Epidermal melanocyte (primary cell): ENCODE measurements around the gene ANKMY1.

ENCODE experiments used
- DNase-seq: peaks from one replicate; pipeline ENCODE4 v3.0.0; 2011; ENCODE audit warnings: low spot score; ENCODE audit not compliant: insufficient read length

The ANKMY1 gene, protein sequence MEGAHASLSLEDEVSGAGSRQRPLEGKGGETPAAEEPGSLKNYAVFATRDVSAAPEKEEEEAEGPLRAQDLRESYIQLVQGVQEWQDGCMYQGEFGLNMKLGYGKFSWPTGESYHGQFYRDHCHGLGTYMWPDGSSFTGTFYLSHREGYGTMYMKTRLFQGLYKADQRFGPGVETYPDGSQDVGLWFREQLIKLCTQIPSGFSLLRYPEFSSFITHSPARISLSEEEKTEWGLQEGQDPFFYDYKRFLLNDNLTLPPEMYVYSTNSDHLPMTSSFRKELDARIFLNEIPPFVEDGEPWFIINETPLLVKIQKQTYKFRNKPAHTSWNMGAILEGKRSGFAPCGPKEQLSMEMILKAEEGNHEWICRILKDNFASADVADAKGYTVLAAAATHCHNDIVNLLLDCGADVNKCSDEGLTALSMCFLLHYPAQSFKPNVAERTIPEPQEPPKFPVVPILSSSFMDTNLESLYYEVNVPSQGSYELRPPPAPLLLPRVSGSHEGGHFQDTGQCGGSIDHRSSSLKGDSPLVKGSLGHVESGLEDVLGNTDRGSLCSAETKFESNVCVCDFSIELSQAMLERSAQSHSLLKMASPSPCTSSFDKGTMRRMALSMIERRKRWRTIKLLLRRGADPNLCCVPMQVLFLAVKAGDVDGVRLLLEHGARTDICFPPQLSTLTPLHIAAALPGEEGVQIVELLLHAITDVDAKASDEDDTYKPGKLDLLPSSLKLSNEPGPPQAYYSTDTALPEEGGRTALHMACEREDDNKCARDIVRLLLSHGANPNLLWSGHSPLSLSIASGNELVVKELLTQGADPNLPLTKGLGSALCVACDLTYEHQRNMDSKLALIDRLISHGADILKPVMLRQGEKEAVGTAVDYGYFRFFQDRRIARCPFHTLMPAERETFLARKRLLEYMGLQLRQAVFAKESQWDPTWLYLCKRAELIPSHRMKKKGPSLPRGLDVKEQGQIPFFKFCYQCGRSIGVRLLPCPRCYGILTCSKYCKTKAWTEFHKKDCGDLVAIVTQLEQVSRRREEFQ

DNA sequence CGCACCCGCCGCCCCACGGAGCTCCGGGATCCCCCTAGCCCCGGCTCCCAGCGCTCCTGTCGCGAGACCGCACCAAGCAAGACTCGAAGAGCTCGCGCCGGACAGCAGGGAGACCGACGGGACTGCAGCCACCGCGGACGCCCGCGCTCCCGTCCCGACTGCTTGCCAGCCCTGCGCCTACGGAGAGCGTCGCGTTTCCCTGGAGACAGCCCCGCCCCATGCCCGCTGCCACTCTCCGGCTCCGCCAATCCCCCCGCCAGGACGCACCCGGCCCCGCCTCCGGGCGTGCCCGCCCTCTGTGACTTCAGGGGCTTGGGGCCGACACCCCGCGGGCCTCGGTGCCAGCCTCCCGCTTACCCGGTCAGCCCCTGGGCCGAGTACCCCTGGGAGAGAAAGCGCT, at the start of gene ANKMY1:
TSS of gene ANKMY1 (minus strand) at position 181 of the 400 bp plus-strand sequence. CDS start 653 bp downstream, outside the sequence.
- peak; percentile 88 for DNase-seq

DNA sequence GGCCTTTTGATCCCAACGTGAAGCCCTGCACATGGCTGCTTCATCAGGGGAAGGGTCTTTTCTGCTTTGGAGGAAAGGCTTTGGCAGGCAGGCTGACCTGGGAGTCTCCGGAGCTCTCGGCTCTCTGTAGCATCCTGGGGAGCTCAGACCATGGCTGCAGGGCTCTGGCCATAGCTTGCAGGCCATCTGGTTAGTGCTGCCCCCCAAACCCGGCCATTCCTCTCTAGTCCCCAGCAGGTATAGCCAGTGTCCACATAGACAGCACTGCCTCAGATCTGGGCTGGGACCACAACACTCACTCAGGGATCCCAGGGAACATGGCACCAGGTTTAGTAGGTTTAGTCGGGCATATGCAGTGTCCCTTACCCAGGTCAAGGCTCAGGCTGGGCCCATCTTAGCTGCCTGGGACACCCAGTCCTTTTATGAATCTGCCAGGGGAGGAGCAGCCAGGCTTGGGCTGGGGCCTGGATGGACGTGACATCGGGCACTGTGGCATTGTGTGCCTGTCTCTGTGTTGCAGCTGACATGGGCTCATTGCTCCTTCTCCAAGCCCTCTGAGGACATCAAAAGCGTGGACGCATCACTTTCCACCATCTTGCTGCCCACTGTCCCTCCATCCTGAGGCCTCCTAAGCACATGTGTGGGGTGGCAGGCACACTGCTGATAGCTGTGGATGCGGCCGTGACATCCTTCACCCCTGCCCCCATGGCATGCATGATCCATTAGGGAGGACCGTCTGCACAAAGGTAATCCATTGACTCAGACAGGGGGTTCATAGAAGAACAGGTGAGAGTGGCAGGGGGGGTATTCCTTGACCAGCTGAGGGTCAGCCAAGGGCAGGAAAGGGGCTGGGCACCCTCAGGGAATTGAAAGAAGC, 48.3 kb upstream of the ANKMY1 start:
- no peak for DNase-seq

DNA sequence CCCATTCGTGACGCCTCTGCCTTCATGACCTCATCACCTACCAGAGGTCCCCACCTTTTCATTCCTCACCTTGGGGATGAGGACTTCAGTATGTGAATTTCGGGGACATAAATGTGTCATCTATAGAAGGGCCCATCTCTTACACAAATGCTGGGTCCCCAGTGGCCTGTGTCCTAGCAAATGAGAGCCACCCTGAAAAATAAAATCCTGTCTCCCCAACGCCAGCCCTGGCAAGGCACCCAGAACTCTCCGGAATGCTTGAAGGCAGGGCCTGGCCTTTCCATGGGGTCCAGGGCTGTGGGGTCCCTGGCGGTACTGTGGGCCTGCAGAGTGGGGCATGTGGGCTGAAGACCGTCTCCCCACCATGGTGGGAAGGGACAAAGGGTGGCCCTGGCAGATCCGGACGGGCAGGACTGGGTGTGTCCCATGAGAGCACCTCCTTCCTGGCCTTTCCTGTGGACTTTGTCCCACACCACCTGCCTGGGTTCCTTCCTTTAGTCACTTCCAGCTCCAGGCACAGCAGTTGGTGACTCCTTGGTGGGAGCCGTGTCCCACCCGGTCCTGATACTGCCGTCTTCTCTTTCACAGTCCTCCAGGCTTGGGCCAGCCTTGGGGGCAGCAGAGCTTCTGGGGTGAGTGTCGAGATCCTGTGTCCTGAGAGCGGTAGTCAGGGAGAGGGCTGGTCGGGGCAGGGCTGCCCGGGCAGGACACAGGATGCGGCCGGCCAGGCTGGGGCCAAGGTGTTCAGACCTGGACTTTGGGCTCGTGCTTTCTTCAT, 47.3 kb upstream of the ANKMY1 start:
- no peak for DNase-seq

DNA sequence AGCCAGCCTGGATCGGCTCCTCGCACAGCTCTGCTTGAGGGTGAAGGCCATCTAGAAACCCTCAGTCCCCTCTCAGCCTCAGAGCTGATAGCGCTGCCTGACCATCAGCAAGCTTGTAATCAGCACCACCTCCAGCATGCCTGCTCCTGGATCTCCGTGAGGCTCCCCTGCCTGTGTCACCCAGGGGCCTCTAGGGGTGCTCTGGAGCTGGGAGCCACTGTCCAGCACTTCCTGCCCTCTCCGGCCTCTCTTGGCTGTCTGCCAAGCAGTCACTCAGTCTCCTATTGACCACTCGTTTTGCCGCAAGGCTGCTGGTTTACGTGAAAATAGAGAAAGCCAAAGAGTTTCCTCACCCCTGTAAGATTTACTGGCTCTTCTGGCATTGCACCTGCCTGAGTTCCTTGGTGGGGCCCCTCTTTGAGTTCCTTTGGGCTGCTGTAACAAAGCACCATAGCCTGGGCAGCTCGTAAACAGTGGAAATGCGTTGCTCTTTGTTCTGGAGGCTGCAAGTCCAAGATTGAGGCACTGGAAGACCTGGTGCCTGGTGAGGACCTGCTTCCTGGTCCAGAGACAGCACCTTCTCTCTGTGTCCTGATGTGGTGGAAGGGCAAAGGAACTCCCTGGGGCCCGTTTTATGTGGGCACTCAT, 46.6 kb upstream of the ANKMY1 start:
- DNase-seq = peak; percentile 95

DNA sequence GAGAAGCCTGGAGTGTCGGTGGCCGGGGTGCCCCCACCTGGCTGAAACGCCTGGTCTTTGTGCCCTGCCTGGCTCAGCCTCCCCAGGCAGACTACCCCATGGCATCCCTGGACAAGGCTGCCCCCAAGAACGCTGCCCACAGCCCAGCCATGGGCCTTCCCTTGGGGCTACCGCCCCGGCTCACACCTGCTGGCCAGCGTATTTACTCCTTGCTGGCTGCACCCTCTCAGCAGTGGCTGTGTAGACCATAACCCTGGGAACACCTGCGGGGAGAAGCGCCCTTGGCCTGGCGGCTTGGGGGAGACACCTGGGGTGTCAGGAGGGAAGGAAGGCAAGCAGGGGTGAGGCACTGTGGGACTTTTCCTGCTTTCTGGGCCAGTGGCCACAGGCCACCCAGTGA, 46.1 kb upstream of the ANKMY1 start:
- no peak for DNase-seq

DNA sequence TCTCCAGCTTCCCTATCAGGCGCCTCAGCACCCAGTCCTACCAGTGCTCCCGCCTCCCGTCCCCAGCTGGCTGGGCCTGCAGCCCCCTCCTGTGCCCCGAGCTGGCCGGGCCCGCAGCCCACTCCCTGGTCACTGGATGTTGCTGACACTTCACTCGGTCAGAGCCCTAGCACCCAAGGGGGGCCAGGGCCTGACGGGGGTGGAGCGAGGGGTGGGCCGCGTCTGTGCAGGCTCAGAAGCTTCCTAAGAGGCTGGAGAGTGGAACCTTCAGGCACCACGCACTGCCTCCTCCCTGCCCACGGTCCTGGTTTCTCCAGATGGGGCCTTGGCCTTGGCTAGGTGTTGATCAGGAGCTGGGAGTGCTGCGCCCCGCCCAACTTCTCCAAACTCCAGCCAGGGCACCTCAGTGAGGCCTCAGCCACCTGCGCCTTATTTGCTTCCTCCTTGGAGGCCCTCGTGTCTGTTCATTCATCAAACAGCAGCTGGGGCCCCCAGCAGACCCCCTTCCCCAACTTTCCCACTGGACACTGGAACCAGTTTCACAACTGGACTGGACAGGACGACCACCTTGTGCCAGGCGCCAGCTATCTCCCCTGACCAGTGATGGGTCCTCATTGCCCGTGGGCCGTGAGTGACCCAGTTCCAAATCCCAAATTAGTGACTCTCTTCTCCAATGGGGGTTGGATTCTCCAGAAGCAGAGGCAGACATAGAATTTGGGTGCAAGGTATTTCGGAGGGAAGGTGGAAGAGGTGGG, 45.5 kb upstream of the ANKMY1 start:
- no peak for DNase-seq

DNA sequence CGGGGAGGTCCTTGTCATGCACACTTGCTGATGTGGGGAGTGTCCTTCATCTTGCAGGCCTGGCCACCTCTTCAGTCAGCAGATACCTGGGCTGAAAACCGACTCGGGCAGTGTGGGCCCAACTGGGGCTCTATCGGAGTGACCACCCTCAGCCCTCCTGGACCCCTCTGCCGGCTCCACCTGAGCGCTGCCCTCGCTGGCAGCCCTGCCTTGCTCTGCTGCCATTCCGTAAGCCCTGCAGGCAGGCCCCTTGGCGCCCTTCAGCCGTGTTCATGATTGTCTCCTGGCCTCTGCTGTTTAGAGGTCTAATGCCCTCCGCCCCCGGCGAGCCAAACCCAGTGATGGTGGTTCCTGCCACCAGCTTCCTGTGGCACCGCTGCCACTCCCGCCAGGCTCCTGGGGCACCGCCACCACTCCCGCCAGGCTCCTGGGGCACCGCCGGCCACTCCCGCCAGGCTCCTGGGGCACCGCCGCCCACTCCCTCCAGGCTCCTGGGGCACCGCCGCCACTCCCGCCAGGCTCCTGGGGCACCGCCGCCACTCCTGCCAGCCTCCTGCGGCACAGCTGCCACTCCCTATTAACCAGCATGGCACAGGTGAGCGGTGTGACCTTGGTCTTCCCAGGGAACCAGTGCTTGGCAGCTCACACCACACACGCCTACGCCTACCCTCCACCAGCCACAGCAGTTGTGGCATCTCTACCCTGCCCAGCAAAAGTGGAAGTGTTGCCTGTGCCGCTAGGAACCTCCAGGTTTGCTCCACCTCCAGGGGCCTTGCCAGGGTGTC, 44.7 kb upstream of the ANKMY1 start:
- DNase-seq = no peak

DNA sequence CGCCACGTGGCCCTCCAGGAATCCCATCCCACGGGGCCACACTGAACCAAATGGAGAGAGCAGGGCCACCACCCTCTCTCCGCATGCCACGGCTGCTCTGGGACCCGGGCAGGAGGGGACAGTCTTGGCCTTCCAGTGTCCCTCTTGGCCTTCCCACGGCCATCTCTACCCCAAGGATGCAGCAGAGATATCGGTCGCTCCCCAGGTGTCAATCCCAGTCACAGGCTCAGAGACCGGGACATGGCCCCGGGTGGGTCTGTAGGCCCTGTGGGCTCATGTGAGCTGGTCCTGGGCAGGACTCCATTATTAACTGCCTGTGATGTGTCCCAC, 44.0 kb upstream of the ANKMY1 start:
- DNase-seq = no peak

DNA sequence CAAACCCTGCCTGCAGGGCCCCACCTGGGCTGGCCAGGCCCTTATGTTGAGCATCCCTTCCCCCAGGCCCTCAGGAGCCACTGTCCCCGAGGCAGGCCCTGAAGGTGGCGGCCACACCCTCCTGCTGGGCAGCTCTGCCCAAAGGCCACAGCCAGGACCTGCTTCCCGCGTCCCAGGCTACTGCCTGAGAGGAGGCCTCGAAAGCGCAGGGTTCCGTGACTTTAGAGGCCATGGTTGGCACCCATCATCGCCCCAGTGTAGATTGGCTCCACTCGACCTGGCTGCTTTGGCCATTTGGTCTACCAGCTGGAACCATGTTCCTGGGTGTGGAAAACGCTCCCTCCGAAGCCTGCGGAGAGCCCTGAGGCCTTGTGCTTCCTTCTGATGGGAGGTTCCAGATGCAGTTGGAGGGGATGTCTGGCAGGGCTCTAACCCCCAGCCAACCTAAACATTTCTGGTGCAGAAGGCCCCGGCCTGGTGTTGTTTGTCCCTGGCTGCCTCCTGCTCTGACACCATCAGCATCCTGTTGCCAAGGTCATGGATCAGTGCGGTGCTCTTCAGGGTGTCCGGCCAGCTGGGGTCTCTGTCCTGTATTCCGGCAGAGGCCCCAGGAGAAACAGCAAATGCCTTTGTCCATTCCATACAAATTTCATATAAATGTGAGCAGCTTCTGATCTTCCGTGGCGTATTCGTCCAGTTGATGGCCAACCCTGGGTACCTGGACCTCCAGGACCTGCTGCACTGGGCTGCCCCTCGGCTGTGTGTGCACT, 43.5 kb upstream of the ANKMY1 start:
- no peak for DNase-seq

DNA sequence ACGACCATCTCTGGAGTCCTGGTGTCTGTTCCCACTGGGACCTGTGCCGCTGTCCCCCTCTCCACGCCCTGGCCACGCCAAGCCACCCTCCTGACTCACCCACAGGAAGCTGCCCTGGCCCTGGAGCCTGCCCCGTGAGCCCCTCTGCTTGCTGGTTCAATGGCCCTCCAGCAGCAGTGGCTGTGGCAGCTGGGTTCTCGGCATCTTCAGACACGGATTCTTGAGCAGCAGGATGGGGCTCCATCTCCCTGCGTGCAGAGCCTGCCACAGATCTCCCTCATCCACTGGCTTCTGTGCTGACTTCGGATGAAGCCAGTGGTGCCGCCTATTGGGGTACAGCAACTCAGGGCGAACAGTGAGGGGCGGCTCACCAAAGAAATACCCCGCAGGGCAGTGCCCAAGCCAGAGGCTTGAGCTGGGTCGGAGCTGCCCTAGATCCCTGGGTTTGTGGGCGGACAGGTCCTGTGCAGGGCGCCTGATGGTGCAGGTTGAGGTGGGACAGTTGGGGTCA, 42.7 kb upstream of the ANKMY1 start:
- no peak for DNase-seq

DNA sequence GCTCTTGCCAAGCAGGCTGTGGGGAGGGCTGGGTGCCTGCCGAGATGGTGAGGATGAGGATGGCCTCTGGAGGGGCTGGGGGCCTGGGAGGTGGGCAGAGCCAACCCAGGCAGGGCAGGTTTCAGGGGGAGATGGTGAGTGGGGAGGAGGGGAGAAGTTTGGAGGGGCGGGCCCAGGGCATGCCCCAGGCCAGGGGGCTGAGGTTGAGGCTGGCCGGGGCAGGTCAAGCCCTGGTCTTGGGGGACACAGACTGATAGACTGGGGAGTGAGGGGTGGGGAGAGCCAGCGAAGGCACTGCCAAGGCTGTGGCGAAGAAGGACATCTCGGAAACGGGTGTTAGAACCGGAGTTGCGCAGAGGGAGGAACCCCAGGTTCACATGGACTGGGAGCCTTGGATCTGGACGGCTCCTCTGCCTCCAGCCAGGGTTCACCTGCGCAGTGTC, 41.4 kb upstream of the ANKMY1 start:
- DNase-seq = no peak

DNA sequence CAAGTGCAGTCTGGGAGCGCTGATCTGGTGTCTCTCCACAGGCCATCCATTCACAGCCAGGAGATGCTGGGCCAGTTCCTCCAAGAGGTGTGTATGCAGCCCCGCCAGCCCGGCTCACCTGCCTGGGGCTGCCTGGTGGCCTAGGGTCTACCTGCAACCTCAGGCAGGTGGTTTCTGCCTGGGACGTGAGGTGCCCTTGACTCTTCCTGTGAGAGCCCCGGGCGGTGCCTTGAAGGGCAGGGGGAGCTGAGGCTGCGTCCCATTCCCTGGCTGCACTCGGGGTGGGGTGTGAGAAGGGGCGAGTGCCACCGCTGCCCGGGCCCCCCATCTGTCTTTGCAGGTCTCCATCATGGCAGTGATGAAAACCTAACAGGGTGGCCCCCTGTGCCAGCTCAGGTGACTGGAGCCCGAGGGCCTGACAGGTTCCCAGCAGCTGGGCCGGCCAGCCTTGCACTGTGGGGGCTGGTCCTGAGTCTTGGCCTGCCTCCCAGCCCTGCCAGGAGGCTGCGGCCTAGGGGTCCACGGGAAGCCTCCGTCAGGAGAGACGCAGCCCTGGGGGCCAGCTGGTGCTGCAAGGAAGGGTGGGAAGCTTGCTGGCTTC, 40.6 kb upstream of the ANKMY1 start:
- DNase-seq = no peak

DNA sequence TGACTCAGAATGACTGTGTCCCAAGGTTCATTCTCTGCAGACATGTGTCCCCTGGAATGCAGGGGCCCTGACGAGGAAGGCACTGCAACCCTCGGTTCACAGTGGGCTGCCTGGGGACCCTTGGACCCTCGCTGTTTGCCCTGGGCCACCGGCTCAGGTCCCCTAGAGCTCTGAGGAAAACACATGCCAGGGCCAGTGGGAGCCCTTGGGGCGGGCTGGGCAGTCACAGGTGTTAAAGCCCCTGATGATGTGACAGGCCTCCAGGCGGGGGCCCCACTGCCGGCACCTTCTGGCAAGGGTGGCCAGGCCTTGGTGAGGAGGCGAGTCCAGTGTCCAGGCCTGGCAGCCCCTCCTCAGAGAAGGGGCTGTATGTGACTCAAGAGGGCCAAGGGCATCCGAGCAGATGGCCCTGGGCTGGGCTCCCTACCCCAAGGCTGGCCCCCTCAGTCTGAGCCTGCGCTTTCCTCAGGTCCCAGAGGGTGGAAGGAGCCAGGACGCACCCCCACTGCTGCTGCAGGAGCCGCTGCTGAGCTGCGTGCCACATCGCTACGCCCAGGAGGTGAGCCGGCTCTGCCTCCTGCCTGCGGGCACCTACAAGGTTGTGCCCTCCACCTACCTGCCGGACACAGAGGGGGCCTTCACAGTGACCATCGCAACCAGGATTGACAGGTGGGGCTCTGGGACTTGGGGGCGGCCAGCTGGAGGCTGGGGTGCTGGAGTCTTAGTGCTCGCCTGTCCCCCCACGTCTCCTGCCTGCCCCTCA, 39.8 kb upstream of the ANKMY1 start:
- DNase-seq = no peak

DNA sequence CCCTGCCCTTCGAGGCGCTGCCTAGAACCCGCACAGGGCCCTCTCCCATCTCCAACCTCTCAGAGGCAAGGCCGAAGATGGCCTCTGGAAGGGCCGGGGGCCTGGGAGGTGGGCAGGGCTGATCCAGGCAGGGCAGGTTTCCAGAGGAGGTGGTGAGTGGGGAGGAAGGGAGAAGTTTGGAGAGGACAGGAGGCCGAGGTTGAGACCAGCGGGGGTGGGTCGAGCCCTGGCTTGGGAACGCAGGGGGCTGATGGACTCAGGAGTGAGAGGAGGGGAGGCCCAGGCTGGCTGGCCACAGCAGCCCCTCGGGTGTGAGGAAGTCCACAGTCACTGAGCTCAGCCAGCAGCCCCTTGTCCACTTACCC, 39.2 kb upstream of the ANKMY1 start:
- DNase-seq = no peak

DNA sequence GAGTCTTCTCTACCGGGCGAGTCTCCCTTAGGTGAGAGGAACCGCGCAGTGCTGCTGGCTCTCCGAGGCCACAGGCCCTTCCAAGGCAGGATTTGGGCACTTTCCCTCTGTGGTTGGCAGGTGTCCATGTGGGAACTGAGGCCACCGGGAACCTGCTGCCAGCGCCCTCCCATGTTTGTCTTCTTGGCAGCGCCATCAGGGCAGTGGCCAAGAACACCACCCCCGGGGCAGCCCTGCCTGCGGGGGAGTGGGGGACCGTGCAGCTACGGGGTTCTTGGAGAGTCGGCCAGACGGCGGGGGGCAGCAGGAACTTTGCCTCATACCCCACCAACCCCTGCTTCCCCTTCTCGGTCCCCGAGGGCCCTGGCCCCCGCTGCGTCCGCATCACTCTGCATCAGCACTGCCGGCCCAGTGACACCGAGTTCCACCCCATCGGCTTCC, 38.7 kb upstream of the ANKMY1 start:
- DNase-seq = no peak

DNA sequence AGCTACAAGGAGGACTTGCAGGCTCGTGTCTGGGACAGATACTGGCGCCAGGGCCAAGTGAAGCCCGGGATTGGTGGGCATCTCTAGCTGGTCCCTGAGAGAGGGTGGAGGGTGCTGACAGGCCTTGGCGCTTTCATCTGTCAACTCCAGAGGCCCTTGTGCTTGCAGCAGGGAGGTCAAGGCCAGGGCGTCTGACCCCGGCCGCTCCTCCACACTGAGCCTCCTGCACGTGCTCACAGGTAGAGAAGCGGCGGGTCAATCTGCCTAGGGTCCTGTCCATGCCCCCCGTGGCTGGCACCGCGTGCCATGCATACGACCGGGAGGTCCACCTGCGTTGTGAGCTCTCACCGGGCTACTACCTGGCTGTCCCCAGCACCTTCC, 38.3 kb upstream of the ANKMY1 start:
- no peak for DNase-seq
